Measurements from ENCODE around the gene PDGFRA.
"Not testable (repeated sequence)": the region's sequence is repeated elsewhere in the genome, so short reads cannot be mapped to it uniquely, and the experiment has no call there.

PDGFRA gene

GRCh38 chr4:54330896-54331295 lies 101.8 kb downstream of the PDGFRA start:
- DNase-seq, result no peak

GRCh38 chr4:54332542-54332941 lies 103.4 kb downstream of the PDGFRA start:
- no peak for DNase-seq

- DNase-seq, result no peak
Observed at GRCh38 chr4:54333657-54334056, 104.6 kb downstream of the PDGFRA start.

- DNase-seq, result not testable (repeated sequence)
Observed at GRCh38 chr4:54334769-54335168, 105.7 kb downstream of the PDGFRA start.

GRCh38 chr4:54337009-54337408 lies 107.9 kb downstream of the PDGFRA start:
- DNase-seq, result no peak

GRCh38 chr4:54342067-54342466 lies 113.0 kb downstream of the PDGFRA start:
- DNase-seq, result not testable (repeated sequence)

All from retina (tissue), 1 donor.